Measurements from ENCODE around the gene SCD5.

The SCD5 gene

GRCh38 chr4:82678051-82678450, 120.5 kb downstream of the SCD5 start:
- H3K9me3 ChIP-seq: no peaks in the 10 kb centered on the region
- peaks cover 0 to 4% (median 0%) of the 10 kb centered on the region in 3 donors for H3K36me3 ChIP-seq
- no peak for TF ChIP-seq CTCF (IDR thresholded peaks at IDR 0.05)
- intact Hi-C loops (cut with DNase I; ENCODE audit: low total_unique reads): no loop called here
- H3K27ac ChIP-seq: no peak overlapping the region
- H3K27me3 ChIP-seq: no peaks in the 10 kb centered on the region
- no peak overlapping the region for H3K4me3 ChIP-seq
- no peaks in the 10 kb centered on the region for H3K4me1 ChIP-seq
- DNase-seq: no peak

GRCh38 chr4:82677327-82677726, 121.3 kb downstream of the SCD5 start:
- Histone ChIP-seq H3K27me3 (no peaks in the 10 kb centered on the region), H3K27ac (no peak overlapping the region), H3K4me3 (no peak overlapping the region), H3K36me3 (peaks cover 0 to 4% (median 0%) of the 10 kb centered on the region in 3 donors), H3K4me1 (no peaks in the 10 kb centered on the region), H3K9me3 (no peaks in the 10 kb centered on the region)
- no peak for TF ChIP-seq CTCF (IDR thresholded peaks at IDR 0.05)
- intact Hi-C loops (cut with DNase I; ENCODE audit: low total_unique reads): no loop called here
- no peak for DNase-seq

GRCh38 chr4:82667761-82668480, 130.7 kb downstream of the SCD5 start:
- Histone ChIP-seq H3K9me3 (no peaks in the 10 kb centered on the region), H3K36me3 (no peaks in the 10 kb centered on the region), H3K27me3 (no peaks in the 10 kb centered on the region), H3K4me1 (no peaks in the 10 kb centered on the region), H3K4me3 (no peak overlapping the region), H3K27ac (no peak overlapping the region)
- intact Hi-C loops (cut with DNase I; ENCODE audit: low total_unique reads): no loop called here
- TF ChIP-seq CTCF (IDR thresholded peaks at IDR 0.05): no peak
- DNase-seq: no peak

- TF ChIP-seq CTCF (IDR thresholded peaks at IDR 0.05): no peak
- no peak overlapping the region for H3K27ac ChIP-seq
- no peak for DNase-seq
- H3K4me3 ChIP-seq: no peak overlapping the region
- no peaks in the 10 kb centered on the region for H3K27me3 ChIP-seq
- no peaks in the 10 kb centered on the region for H3K4me1 ChIP-seq
- no peaks in the 10 kb centered on the region for H3K9me3 ChIP-seq
- no peaks in the 10 kb centered on the region for H3K36me3 ChIP-seq
- intact Hi-C loops (cut with DNase I; ENCODE audit: low total_unique reads): no loop called here
Measured at GRCh38 chr4:82666970-82667665, 131.5 kb downstream of the SCD5 start.

- Histone ChIP-seq H3K36me3 (peaks cover 0 to 8% (median 0%) of the 10 kb centered on the region in 3 donors), H3K4me1 (no peaks in the 10 kb centered on the region), H3K27ac (no peak overlapping the region), H3K9me3 (no peaks in the 10 kb centered on the region), H3K27me3 (no peaks in the 10 kb centered on the region), H3K4me3 (no peak overlapping the region)
- intact Hi-C loops (cut with DNase I; ENCODE audit: low total_unique reads): no loop called here
- no peak for DNase-seq
- no peak for TF ChIP-seq CTCF (IDR thresholded peaks at IDR 0.05)
Measured at GRCh38 chr4:82661181-82661992, 137.2 kb downstream of the SCD5 start.

Data from tibial artery (tissue), 4 donors.